Measurements from ENCODE around the gene TNFRSF14. TPM values are rescaled to one million over a fixed set of nuclear protein-coding genes. Genes with fewer than 3 reads are reported as not detected.
"Not testable (repeated sequence)": the region's sequence is repeated elsewhere in the genome, so short reads cannot be mapped to it uniquely, and the experiment has no call there.

The TNFRSF14 gene
- total RNA-seq, 1 experiment from 2014 or later, result 0.57 TPM

- H3K9me3 ChIP-seq (ENCODE audit: control insufficient read depth, low read depth, low read length), result no peaks in the 10 kb centered on the region
- no peak overlapping the region for H2AK5ac ChIP-seq (ENCODE audit: insufficient read length, low read length)
- H3K4ac ChIP-seq (ENCODE audit: low read depth, low read length), result no peak overlapping the region
- no peak overlapping the region for H2AFZ ChIP-seq (ENCODE audit: low read length)
- no peak overlapping the region for H3K23ac ChIP-seq (ENCODE audit: insufficient read length, low read depth, low read length)
- no peak overlapping the region for H3K4me2 ChIP-seq (ENCODE audit: insufficient read depth, insufficient read length, low read length)
- WGBS (ENCODE audit: extremely low coverage, insufficient read length, low lambda C conversion rate), result no CpG with 5 or more reads among the region's 17 CpGs
- no peaks in the 10 kb centered on the region for H3K79me1 ChIP-seq (ENCODE audit: insufficient read depth, low read depth, low read length, poor library complexity, severe bottlenecking)
- H3K27ac ChIP-seq (ENCODE audit: insufficient read length, low read depth, low read length), result no peak overlapping the region
- Mint-ChIP-seq H3K27ac (no peak overlapping the region), H3K36me3 (ENCODE audit: insufficient read depth in 1 of 3, low read depth in 3 of 3) (peaks cover 0 to 3% (median 3%) of the 10 kb centered on the region in 3 experiments; a peak in 4 of 7 replicates), H3K27me3 (ENCODE audit: low read depth) (peaks cover 14% of the 10 kb centered on the region), H3K9me3 (peaks cover 8 to 16% of the 10 kb centered on the region in 2 experiments), H3K4me1 (peaks cover 0 to 6% of the 10 kb centered on the region in 2 experiments; a peak in 2 of 4 replicates), H3K4me3 (no peak overlapping the region)
- H3K27me3 ChIP-seq (ENCODE audit: insufficient read depth, low read length), result no peaks in the 10 kb centered on the region
- no peak overlapping the region for H4K91ac ChIP-seq (ENCODE audit: insufficient read length, low read depth, low read length)
- no peaks in the 10 kb centered on the region for H3K23me2 ChIP-seq (ENCODE audit: insufficient read length, low read depth, low read length, poor library complexity, severe bottlenecking)
- no peak overlapping the region for H4K5ac ChIP-seq (ENCODE audit: insufficient read length, low read depth, low read length)
- no peak overlapping the region for H4K8ac ChIP-seq (replicated peaks; ENCODE audit: insufficient read length, low read depth, low read length)
- no peak overlapping the region for H2BK15ac ChIP-seq (ENCODE audit: low read depth, low read length)
- no peak overlapping the region for H2BK20ac ChIP-seq (ENCODE audit: low read depth, low read length, poor library complexity, severe bottlenecking)
- no peak overlapping the region for H3K9ac ChIP-seq (ENCODE audit: extremely low read depth, insufficient read length, low read length)
- H3K18ac ChIP-seq (ENCODE audit: insufficient read length, low read depth, low read length), result no peak overlapping the region
- DNase-seq, result no peak
- no peak overlapping the region for H2BK120ac ChIP-seq (ENCODE audit: low read depth, low read length, poor library complexity, severe bottlenecking)
- H3K4me1 ChIP-seq (ENCODE audit: insufficient read depth, low read length), result no peaks in the 10 kb centered on the region
- no peak overlapping the region for H3K14ac ChIP-seq (ENCODE audit: insufficient read depth, low read length)
- no peak overlapping the region for H3T11ph ChIP-seq (ENCODE audit: low read length)
- no peak overlapping the region for H2BK5ac ChIP-seq (ENCODE audit: insufficient read length, low read length)
- no peaks in the 10 kb centered on the region for H4K20me1 ChIP-seq (ENCODE audit: control insufficient read depth, insufficient read depth, insufficient read length)
- H3K56ac ChIP-seq (ENCODE audit: insufficient read length, low read depth, low read length), result no peak overlapping the region
- TF ChIP-seq, protein P1, sequence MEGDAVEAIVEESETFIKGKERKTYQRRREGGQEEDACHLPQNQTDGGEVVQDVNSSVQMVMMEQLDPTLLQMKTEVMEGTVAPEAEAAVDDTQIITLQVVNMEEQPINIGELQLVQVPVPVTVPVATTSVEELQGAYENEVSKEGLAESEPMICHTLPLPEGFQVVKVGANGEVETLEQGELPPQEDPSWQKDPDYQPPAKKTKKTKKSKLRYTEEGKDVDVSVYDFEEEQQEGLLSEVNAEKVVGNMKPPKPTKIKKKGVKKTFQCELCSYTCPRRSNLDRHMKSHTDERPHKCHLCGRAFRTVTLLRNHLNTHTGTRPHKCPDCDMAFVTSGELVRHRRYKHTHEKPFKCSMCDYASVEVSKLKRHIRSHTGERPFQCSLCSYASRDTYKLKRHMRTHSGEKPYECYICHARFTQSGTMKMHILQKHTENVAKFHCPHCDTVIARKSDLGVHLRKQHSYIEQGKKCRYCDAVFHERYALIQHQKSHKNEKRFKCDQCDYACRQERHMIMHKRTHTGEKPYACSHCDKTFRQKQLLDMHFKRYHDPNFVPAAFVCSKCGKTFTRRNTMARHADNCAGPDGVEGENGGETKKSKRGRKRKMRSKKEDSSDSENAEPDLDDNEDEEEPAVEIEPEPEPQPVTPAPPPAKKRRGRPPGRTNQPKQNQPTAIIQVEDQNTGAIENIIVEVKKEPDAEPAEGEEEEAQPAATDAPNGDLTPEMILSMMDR (conservative IDR thresholded peaks at IDR 0.05), result no peak
- no peak overlapping the region for H2BK12ac ChIP-seq (ENCODE audit: insufficient read length, low read depth, low read length)
- no peaks in the 10 kb centered on the region for H3K79me2 ChIP-seq (ENCODE audit: insufficient read depth, low read length)
These were observed 12.9 kb downstream of the TNFRSF14 start for GRCh38 chr1:2569060-2569459.

GRCh38 chr1:2569703-2570102 is 13.5 kb downstream of the TNFRSF14 start:
- H3K9me3 ChIP-seq (ENCODE audit: control insufficient read depth, low read depth, low read length); H3K36me3 Mint-ChIP-seq (ENCODE audit: insufficient read depth in 1 of 3, low read depth in 3 of 3); H4K5ac ChIP-seq (ENCODE audit: insufficient read length, low read depth, low read length); H3K4me1 Mint-ChIP-seq; H2AK5ac ChIP-seq (ENCODE audit: insufficient read length, low read length); H3K23ac ChIP-seq (ENCODE audit: insufficient read length, low read depth, low read length); H3K18ac ChIP-seq (ENCODE audit: insufficient read length, low read depth, low read length); H3K4me2 ChIP-seq (ENCODE audit: insufficient read depth, insufficient read length, low read length); H2BK20ac ChIP-seq (ENCODE audit: low read depth, low read length, poor library complexity, severe bottlenecking); H3K4me1 ChIP-seq (ENCODE audit: insufficient read depth, low read length); H2BK12ac ChIP-seq (ENCODE audit: insufficient read length, low read depth, low read length); H4K8ac ChIP-seq (replicated peaks; ENCODE audit: insufficient read length, low read depth, low read length); H3K27ac ChIP-seq (ENCODE audit: insufficient read length, low read depth, low read length); H3K4ac ChIP-seq (ENCODE audit: low read depth, low read length); H3K79me2 ChIP-seq (ENCODE audit: insufficient read depth, low read length); H4K91ac ChIP-seq (ENCODE audit: insufficient read length, low read depth, low read length); H3K9ac ChIP-seq (ENCODE audit: extremely low read depth, insufficient read length, low read length); H2AFZ ChIP-seq (ENCODE audit: low read length); H3K4me3 Mint-ChIP-seq; H3K56ac ChIP-seq (ENCODE audit: insufficient read length, low read depth, low read length); H3K27me3 ChIP-seq (ENCODE audit: insufficient read depth, low read length); H3T11ph ChIP-seq (ENCODE audit: low read length); H2BK120ac ChIP-seq (ENCODE audit: low read depth, low read length, poor library complexity, severe bottlenecking); H3K27ac Mint-ChIP-seq; H3K79me1 ChIP-seq (ENCODE audit: insufficient read depth, low read depth, low read length, poor library complexity, severe bottlenecking); H4K20me1 ChIP-seq (ENCODE audit: control insufficient read depth, insufficient read depth, insufficient read length); H3K23me2 ChIP-seq (ENCODE audit: insufficient read length, low read depth, low read length, poor library complexity, severe bottlenecking); H3K14ac ChIP-seq (ENCODE audit: insufficient read depth, low read length); DNase-seq; H2BK15ac ChIP-seq (ENCODE audit: low read depth, low read length); H2BK5ac ChIP-seq (ENCODE audit: insufficient read length, low read length): not testable (repeated sequence)
- H3K27me3 Mint-ChIP-seq (ENCODE audit: low read depth), result peaks cover 14% of the 10 kb centered on the region
- peaks cover 8 to 16% of the 10 kb centered on the region in 2 experiments for H3K9me3 Mint-ChIP-seq
- no CpG with 5 or more reads among the region's 13 CpGs for WGBS (ENCODE audit: extremely low coverage, insufficient read length, low lambda C conversion rate)
